ENCODE results near the gene ZNF516. TPM values are rescaled to one million over a fixed set of nuclear protein-coding genes. Genes with fewer than 3 reads are reported as not detected.

ZNF516 gene
- total RNA-seq, 1 experiment from 2014 or later: 25.5 TPM

DNA sequence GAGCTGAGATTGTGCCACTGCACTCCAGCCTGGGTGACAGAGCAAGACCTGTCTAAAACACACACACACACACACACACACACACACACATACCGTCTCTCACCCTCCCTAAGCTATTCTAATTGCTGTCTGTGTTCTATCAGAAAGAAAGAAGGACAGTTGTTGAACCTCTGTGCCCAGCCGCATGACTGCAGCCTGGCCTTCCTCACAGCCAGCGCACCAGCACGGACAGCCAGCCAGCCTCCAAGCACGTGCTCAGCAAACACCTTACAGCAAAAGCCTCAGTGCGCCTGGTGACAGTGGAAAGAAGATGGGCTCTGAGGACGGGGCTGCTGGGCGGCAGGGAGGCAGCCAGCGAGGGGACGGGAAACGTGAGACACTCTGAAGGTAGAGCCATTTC, 58.0 kb downstream of the ZNF516 start:
- no peak for DNase-seq
- no peaks in the 10 kb centered on the region for H3K27me3 Mint-ChIP-seq (ENCODE audit: insufficient read depth, unreplicated experiment)
- no peak overlapping the region for H3K27ac Mint-ChIP-seq (ENCODE audit: unreplicated experiment)
- Histone ChIP-seq H3K4me3 (ENCODE audit: low read depth, low read length) (no peak overlapping the region), H3K4me1 (no peaks in the 10 kb centered on the region), H3K27me3 (replicated peaks; ENCODE audit: control insufficient read depth, insufficient read depth, low read length) (no peaks in the 10 kb centered on the region), H3K9me3 (no peaks in the 10 kb centered on the region), H3K36me3 (ENCODE audit: control insufficient read depth, insufficient read depth, low read length) (no peaks in the 10 kb centered on the region)
- intact Hi-C loops (cut with micrococcal nuclease; ENCODE audit: unreplicated experiment): no loop called here
- H3K4me3 Mint-ChIP-seq (ENCODE audit: unreplicated experiment): no peak overlapping the region
- no TSS peak for BruUV-seq (replicated peaks)
- no peaks in the 10 kb centered on the region for H3K9me3 Mint-ChIP-seq (ENCODE audit: unreplicated experiment)
- CTCF ChIA-PET: no interaction called here
- H3K36me3 Mint-ChIP-seq (ENCODE audit: insufficient read depth, unreplicated experiment): peaks cover 16% of the 10 kb centered on the region
- TF ChIP-seq, protein P1, sequence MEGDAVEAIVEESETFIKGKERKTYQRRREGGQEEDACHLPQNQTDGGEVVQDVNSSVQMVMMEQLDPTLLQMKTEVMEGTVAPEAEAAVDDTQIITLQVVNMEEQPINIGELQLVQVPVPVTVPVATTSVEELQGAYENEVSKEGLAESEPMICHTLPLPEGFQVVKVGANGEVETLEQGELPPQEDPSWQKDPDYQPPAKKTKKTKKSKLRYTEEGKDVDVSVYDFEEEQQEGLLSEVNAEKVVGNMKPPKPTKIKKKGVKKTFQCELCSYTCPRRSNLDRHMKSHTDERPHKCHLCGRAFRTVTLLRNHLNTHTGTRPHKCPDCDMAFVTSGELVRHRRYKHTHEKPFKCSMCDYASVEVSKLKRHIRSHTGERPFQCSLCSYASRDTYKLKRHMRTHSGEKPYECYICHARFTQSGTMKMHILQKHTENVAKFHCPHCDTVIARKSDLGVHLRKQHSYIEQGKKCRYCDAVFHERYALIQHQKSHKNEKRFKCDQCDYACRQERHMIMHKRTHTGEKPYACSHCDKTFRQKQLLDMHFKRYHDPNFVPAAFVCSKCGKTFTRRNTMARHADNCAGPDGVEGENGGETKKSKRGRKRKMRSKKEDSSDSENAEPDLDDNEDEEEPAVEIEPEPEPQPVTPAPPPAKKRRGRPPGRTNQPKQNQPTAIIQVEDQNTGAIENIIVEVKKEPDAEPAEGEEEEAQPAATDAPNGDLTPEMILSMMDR (IDR thresholded peaks at IDR 0.05; ENCODE audit: insufficient read depth in 1 of 2, low read depth in 1 of 2, low read length in 1 of 2, severe bottlenecking in 1 of 2, unreplicated experiment in 1 of 2): no peak
- no peaks in the 10 kb centered on the region for H3K4me1 Mint-ChIP-seq (ENCODE audit: low read depth, unreplicated experiment)
- POLR2A ChIA-PET: no interaction called here

DNA sequence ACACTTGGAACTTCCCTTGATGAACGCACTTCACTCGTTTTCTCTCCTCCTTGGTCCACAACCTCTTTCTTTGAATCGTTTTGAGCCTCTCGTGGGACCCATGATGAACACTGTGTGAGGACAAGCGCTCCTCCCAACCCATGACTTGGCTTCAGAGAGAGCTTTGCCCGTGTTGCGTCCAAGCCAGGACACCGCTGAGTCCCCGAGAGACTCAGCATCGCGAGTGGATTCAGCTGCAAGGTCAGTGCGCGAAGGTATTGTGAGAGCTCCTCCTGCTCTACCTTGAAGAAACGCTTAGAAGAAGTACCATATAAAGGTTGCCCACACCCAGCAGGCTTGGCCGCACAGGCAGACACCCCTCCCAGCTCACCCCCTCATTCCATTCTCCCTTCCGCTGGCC, 58.7 kb downstream of the ZNF516 start:
- Mint-ChIP-seq H3K27ac (ENCODE audit: unreplicated experiment) (no peak overlapping the region), H3K4me1 (ENCODE audit: low read depth, unreplicated experiment) (no peaks in the 10 kb centered on the region), H3K27me3 (ENCODE audit: insufficient read depth, unreplicated experiment) (no peaks in the 10 kb centered on the region), H3K36me3 (ENCODE audit: insufficient read depth, unreplicated experiment) (peaks cover 16% of the 10 kb centered on the region), H3K4me3 (ENCODE audit: unreplicated experiment) (no peak overlapping the region), H3K9me3 (ENCODE audit: unreplicated experiment) (no peaks in the 10 kb centered on the region)
- BruUV-seq (replicated peaks): no TSS peak
- ChIA-PET POLR2A (no interaction called here), CTCF (no interaction called here)
- H3K4me3 ChIP-seq (ENCODE audit: low read depth, low read length): no peak overlapping the region
- DNase-seq: no peak
- TF ChIP-seq, protein P1 (IDR thresholded peaks at IDR 0.05; ENCODE audit: insufficient read depth in 1 of 2, low read depth in 1 of 2, low read length in 1 of 2, severe bottlenecking in 1 of 2, unreplicated experiment in 1 of 2): no peak
- H3K9me3 ChIP-seq: no peaks in the 10 kb centered on the region
- intact Hi-C loops (cut with micrococcal nuclease; ENCODE audit: unreplicated experiment): no loop called here
- no peaks in the 10 kb centered on the region for H3K4me1 ChIP-seq
- no peaks in the 10 kb centered on the region for H3K27me3 ChIP-seq (replicated peaks; ENCODE audit: control insufficient read depth, insufficient read depth, low read length)
- no peaks in the 10 kb centered on the region for H3K36me3 ChIP-seq (ENCODE audit: control insufficient read depth, insufficient read depth, low read length)

DNA sequence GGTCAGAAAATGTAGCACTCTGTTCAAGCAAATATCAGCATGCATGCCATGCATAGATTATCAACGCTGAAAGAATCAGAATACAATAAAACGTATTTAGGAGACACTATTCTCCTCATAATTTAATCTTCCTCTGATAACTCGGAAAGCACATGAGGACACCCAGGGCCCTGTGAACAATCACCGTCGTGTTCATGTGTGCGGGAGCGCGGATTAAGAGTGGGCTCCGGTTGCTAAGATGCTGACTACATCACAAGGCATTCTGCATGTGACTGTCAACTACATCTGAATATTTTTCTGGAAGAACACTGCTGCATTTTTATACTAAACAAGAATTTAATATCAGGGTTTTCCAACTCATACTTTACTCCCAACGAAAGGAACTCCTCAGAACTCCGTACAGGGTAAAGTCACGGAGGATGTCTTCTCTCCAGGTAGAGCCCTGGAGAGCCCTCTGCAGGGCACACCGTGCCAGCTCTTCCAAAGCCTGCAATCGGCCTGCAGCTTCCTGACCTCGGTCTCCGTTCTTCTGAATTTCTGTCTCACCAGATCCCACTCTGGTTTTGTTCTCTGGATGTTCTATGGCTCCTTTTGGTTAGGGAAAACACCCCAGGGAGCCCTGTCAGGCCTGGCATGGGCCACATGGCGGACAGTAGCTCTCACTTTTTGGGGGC, 59.6 kb downstream of the ZNF516 start:
- Mint-ChIP-seq H3K36me3 (ENCODE audit: insufficient read depth, unreplicated experiment) (peaks cover 16% of the 10 kb centered on the region), H3K4me1 (ENCODE audit: low read depth, unreplicated experiment) (no peaks in the 10 kb centered on the region), H3K9me3 (ENCODE audit: unreplicated experiment) (no peaks in the 10 kb centered on the region), H3K27me3 (ENCODE audit: insufficient read depth, unreplicated experiment) (no peaks in the 10 kb centered on the region), H3K4me3 (ENCODE audit: unreplicated experiment) (no peak overlapping the region), H3K27ac (ENCODE audit: unreplicated experiment) (no peak overlapping the region)
- TF ChIP-seq, protein P1 (IDR thresholded peaks at IDR 0.05; ENCODE audit: insufficient read depth in 1 of 2, low read depth in 1 of 2, low read length in 1 of 2, severe bottlenecking in 1 of 2, unreplicated experiment in 1 of 2): no peak
- intact Hi-C loops (cut with micrococcal nuclease; ENCODE audit: unreplicated experiment): no loop called here
- H3K4me3 ChIP-seq (ENCODE audit: low read depth, low read length): no peak overlapping the region
- ChIA-PET POLR2A (no interaction called here), CTCF (no interaction called here)
- H3K27me3 ChIP-seq (replicated peaks; ENCODE audit: control insufficient read depth, insufficient read depth, low read length): no peaks in the 10 kb centered on the region
- H3K36me3 ChIP-seq (ENCODE audit: control insufficient read depth, insufficient read depth, low read length): no peaks in the 10 kb centered on the region
- DNase-seq: no peak
- H3K9me3 ChIP-seq: no peaks in the 10 kb centered on the region
- BruUV-seq (replicated peaks): no TSS peak
- H3K4me1 ChIP-seq: no peaks in the 10 kb centered on the region

Data from Caco-2 (cell line).